Iris pigment epithelial cell (primary cell): ENCODE data around the gene KCNMA1.

Source experiments
- DNase-seq: peaks from one replicate; pipeline ENCODE4 v3.0.0-alpha.2; 2011; ENCODE audit warnings: low read depth

KCNMA1 gene

DNA sequence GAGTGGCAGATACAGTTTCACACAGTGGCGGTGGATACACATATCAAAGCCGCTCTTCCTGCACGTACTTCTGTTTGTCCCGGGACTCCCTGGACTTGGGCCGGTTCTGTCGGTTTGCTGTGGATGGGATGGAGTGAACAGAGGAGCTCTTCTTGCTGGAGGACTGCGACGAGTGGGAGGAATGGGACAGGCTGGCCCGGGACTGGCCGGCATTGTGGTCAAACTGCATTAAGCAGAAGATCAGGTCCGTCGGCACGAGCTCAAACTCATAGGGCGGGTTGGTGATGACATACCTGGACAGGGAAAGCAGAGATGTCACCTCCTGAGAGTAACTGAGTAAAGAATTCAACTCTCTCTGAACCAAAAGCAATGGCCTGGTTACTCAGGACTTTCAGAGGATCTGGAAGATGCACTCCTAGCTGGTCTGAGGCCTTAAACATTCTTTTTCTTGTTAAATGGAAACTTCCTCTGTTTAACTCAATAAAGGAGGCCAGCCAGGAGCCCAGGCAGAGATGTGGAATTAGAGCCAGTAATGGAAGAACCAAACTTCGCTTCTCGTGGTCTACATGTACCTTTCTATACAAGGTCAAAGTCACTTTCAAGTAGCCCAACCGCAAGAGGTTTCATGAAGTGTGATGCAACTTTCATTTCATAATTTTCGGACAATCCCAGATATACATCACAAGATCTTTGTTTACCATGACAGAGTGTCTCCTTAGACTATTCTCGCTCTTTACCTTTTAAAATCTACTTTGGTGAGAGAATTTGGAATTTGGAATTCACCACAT lies 750.2 kb downstream of the KCNMA1 start:
- no peak for DNase-seq

DNA sequence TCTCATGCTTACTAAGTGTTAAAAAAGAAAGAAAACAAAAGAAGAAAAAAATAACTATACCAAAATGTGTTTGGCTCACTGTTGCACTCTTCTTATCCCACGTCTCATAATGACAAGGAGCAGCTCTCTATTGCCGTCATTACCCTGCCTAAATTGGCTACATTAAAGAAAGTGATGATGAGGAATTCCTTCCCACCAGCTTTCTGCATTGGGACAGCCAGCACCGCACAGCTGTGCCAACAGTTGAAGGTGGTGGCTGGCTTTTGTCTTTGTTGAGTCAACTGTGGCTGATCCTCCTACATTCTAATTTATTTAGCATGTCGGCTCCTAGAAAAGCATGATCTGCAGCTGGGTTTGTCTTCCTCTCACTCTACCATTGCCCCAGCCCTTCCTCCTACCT lies 751.8 kb downstream of the KCNMA1 start:
- DNase-seq, result no peak

DNA sequence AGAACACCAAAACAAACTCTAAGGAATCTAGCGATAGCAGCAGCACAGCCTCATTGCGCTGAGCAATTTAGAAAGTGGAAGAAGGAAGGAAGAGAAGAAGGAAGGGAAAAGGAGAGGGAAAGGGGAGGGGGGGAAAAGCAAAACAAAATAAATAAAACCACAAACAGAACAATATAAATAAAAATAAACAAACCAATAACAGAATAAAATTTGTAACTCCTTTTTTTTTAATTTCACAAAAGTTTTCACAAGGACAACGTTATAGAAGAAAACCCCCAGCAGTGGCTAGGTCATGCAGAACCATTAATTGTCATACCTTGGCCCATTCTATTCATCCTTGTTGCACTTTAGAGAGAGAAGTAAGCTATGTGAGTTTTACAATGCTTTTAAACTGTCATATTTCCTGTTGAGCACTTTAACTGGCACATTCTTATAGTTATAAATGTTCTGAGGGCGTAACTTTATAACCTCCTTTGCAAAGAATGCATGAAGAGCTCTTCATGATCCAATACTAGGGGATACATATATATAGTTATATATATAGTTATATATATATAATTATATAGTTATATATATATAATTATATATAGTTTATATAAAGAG lies 752.8 kb downstream of the KCNMA1 start:
- no peak for DNase-seq

DNA sequence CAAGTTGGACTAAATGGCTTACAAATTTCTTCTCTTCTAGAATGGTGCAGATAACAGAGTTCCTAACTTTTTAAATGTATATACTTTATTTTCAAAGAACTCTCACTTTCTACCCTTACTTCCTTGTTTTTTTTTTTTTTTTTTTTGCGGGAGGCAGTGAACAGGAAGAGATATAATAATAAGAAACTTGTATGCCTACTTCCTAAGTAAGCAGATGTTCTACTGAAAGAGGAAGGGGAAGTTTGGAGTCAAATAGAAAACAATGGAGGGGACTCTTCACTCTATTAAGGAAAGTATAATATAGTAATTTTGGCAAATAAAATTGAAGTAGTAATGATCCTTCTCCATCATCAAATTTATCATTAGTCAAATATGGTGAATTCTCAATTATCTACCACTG lies 754.0 kb downstream of the KCNMA1 start:
- DNase-seq, result no peak

DNA sequence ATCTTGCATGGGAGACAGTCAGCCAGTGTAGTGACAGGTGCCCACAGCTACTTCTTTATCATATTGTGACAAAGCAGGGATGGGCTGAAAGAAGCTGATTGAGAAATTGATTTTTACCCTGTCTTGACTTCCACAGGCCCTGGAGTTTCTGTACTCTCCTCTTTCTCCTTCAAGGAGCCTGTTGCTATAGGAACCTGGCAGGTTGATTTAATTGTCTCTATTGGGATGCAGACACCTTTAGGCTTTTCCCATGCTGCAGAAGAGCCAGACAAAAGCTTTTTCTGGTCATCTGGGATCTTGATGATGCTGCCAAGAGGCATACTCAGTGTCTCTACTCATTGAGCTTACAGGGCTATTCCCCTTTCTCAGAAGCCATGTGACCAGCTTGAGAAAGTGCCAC lies 754.8 kb downstream of the KCNMA1 start:
- DNase-seq, result no peak

DNA sequence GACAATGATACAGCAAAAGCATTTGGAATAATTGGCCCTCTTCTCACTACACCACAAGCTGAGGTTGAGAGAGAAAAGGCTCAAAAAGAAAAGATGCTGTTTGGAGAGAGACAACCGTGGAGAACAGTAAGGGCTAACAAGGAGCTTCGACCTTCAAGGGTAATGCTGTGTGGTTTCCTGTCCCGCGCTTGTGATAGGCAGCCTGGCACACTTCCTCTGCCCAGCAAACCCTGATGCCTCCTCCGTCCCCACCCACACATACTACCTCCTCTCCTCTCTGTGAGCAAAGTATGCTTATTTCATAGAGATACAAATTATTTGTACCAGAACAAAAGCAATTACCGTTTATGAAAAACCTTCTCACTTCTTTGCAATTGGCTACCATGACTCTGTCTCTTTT lies 755.4 kb downstream of the KCNMA1 start:
- DNase-seq, result no peak

DNA sequence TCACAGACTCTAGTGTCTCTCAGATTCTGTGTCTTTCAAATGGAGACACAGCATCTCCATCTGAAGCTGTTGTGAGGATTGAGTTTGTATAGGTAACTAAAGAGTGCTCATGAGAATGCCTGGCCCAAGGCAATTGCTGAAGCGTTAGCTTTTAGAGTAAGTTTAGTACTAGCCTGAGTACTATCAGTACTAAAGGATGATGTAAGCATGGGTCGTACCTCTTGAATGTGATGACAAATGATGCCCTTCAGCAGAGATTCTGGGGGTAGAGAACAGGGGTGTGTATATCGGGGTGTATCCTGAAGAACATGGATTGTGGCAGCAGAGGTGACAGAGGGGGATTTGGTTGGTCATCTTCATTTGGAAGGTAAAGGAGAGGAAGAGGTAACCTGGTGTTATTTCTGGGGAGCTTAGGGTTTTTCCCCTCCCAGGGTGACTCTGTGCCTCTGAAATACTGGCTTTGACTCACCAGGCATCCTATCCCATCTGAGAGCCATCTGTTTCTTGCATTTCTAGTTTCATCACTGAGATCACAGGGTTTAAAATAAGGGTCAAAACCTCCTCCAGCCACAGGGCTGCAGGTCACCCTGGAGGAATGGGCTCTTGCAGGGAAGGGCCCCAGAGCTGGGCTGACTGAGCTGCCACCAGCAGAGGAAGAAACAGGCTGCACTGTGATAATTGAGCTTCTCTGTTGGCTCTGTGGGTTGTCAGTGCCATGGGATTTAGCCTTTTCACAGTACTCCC lies 756.0 kb downstream of the KCNMA1 start:
- no peak for DNase-seq

DNA sequence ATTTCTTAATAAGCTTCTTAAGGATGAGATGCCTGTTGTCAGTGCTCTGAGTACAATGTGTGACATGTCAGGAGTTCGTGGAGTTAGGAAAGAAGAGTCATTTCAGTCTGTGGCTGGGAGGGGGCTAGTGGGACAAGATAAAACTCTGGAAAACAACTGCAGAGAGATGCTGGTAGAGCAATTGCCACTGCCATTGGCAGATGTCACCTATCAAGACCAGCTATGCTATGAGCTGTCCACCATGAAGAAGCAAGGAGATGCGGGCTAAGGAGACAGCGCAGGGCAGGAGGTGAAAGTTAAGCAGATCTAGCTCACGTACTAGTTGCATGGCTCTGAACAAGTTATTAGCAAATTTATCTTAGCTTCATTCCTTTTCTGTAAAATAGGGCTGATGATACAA lies 756.7 kb downstream of the KCNMA1 start:
- DNase-seq, result no peak

DNA sequence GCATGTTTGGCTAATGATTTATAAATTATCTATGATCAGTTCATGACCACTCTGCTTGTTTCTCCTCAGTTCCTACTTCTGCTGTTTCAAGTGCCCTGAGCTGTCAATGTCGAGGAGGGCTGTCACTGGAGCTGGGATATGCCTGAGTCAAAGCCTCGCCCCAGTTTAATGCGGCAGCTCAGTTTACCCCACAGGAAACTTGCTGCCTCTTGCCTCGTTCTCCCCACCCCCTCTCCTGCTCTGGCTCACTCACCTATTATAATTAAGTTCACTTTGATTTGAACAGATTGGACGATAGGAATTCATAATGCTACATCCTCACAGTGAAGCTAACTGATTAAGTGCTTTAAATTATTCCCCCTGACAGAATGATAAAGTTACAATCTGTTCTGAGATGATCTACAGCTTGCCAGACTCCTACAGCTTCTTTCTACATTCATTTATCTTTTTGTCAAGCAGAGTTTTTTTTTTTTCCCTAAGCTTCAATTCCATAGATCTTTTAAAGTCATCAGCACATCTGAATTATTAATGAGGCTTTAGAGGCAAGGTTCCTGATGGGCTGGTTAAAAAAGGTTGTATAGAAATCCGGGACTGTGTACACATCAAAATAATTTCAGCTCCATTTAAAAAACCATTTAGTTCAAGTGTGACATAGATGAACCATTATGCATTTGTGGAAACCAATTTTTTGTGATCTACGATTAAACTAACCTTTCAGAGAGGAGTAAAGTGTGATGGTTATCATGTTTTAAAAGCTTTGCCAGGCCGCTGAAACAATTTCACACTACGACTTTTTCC lies 758.3 kb downstream of the KCNMA1 start:
- no peak for DNase-seq

DNA sequence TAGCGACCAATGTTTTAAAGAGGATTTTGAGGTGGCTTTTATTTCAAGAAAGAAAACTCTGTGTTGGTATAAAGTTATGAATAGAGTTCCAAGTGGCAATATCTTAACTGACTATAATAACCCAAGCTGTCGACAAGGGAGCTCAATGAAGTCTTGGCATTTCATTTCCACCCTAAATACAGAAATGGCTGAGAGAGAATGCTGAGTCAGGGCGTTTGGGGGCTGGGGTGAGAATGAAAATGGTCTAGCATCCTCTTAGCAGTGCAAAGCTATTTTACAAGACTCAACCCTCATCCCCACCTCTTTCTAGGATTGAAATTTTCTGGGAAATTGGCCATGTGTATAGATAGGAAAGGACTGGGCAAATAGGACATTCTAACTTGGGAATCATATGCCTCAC lies 759.1 kb downstream of the KCNMA1 start:
- DNase-seq, result no peak

DNA sequence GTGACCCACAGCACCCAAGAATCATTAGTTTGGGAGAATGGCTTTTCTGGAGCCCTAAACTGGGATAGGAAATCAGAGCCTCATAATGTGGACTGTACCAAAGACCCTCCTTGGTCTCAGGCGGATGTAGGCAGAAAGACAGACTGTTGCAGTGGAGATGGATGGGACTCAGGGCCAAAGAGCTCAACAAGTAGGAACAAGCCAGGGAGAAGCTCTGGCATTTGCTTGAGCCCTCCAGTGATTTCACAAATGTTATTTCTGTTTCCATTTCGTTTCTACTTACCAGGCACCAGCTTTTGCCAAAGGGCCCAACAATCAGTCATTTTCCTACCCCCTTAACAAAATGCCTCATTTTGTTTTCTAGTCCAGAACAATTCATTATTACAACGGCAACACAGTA lies 762.7 kb downstream of the KCNMA1 start:
- DNase-seq, result no peak

DNA sequence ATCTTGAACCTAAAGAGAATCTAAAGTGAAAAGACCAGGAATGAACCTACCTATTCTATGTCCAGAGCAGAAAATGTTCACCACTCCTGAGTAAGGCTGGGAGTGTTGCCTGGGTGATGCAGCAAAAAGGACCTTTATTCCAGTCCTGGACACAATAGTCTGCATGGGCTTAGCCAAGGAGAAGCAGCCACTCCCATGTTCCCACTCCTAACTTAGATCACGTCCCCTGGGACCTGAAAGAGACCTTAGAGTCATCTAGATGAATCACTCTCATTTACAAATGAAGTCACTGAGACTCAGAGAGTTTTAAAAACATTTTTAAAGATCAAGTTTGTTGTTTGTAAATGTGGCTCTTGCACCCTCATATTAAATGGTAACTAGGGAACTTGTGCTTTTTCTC lies 763.4 kb downstream of the KCNMA1 start:
- no peak for DNase-seq

DNA sequence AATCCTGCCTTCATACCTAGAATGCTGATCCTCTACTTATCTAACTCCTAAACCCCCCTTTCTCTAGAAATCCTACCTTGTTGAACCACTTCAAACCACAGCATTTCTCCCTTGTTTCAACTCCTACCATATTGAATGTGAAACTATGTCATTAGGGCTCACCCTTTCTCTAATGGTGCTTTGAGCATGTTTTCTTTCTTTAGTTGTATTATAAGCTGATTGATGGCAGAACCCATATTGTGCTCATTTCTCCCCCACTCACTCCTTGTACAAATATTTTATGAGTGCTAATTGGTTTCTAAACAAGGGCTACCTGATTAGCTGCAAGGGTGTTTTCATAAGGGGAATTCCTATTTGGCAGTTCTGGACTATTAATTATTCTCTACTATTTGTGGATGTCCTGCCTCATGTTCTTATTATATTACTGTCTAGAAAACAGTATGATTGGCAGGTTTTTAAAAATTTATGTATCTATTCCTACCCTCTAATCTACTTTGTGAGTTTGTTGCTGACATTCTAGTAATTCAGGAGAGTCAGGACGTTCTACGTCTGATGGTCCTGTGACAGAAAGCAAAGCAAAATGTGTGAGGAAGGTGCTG lies 765.8 kb downstream of the KCNMA1 start:
- DNase-seq, result no peak

DNA sequence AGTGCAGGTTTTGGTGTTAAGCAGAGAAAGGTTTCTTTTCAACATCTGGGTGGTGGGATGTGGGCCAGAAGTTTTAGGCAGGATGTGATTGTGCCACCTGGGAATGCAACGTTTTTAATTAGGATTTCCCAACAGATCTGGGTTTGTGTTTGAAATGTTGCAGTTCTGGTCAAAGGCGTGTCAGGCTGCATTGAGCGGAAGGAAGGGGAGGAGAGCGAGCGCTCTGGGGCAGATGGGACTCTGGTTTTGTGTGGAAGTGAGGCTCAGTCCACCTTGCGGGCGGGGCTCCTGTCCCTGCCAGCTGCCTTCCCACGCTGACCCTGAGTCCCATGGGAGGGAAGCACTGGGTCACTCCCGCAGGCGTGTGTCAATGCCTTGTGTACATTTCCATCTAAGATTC lies 767.7 kb downstream of the KCNMA1 start:
- no peak for DNase-seq

DNA sequence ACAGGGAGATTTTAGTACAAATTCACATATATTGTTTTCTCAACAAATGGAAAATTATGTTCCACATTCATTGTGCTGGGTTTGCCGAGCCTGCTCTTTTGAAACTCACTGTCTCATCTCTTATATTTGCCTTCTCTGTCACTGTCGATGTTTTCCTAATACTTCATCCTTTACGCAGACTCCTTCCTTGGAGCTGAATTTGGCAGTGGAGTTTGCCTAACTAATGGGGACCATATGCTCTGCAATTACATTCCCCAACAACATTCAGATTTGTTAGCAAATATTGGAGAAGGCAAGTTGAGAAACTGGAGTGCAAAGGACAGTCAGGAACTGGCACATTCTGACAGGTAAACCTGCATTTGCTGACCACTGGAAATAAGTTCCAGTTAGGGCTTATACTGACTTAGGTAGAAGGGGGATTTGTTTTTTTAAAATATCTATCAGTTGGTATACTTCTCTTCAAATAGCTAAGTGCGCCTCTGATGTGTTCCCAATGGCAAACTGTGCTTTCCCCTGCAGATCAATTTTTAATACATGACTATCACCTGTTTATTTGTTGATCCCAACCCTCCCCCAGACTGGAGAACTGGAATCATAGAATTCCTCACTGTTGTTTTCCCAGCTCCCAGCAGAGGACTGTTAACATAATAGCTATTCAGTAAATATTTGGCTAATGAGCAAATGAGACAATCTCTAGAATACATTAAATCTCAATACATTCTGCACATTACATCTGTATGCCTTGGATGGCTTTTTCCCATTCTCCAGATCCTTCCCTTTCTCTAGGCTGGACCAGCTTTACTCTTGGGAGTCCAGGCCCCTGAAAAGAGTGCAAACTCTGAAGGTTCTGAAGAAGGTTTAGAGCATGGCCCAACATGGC lies 769.3 kb downstream of the KCNMA1 start:
- DNase-seq, result no peak

DNA sequence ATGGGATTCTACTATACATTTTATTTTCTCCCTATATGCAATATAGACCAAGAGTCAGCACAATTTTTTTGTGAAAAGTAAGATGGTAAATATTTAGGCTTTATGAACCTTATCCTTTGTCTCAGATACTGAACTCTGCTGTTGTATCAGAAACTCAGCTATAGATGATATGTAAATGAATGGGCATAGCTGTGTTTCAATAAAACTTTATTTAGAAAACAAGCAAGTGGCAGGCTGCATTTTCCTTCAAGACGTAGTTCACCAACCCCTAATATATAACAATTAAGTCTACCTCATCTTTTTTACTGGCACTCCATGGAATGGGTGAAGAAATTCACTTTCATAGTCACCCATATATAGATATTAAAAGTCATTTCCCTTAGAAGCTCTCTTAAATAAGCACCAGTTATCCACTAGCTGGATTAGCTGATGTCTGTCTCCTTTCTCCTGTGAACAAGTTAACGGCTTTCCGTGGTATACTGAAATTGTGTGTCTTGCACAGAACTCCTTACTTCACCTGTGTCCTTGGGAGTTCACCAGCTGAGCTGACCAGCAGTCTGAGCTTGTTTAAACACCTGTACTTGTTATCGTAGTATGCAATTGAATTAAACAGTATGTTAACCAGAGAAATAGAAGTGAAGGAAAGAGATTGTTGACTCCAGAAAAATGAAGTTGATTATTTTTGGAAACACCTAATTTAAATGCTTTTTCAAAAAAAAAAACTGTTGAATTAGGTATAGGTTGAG lies 770.6 kb downstream of the KCNMA1 start:
- no peak for DNase-seq

DNA sequence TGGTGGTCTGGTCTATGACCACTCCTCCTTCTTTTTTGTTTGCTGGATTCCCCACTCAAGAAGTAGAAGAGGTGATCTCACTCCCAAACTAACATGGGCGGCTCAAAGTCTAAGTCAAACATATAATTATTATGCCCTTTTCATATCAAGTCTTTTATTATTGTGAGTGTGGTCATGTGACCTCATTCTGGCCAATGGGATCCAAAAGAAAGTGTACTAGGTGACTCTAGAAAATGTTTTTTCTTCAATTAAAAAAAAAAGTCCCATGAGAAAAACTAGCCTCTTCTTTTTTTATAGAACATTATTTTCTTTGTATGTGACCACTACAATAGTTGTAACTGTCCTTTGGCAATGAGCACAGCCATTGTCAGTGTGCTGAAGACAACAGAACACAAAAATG lies 772.7 kb downstream of the KCNMA1 start:
- no peak for DNase-seq

DNA sequence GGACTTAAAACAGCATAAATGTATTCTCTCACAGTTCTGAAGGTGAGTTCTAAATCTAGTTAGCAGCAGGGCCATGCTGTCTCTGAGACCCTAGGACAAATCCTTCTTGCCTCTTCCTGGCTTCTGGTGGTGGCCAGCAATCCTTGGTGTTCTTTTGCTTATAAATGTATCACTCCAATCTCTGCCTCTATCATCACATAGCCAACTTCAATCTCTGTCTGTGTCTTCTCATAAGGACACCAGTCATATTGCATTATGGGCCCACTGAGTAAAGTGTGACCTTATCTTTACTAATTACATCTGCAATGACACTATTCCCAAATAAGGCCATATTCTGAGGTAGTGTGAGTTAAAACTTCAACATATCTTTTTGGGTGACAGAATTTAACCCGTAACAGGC lies 778.9 kb downstream of the KCNMA1 start:
- no peak for DNase-seq

DNA sequence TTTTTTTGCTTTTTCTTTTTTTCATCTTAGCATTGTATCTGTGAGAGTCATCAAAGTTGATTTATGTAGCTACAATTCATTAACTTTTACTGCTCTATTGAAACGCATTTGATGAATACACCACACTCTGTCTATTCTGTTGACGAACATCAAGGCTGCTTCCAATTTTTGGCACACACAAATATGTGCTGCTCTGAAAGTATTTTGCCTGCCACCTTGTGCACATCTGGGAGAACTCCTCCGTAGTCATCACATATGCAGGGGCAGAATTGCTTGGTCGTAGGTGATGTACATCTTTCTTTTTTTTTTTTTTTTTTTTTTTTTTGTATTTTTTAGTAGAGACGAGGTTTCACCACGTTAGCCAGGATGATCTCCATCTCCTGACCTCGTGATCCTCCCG lies 796.8 kb downstream of the KCNMA1 start:
- no peak for DNase-seq

DNA sequence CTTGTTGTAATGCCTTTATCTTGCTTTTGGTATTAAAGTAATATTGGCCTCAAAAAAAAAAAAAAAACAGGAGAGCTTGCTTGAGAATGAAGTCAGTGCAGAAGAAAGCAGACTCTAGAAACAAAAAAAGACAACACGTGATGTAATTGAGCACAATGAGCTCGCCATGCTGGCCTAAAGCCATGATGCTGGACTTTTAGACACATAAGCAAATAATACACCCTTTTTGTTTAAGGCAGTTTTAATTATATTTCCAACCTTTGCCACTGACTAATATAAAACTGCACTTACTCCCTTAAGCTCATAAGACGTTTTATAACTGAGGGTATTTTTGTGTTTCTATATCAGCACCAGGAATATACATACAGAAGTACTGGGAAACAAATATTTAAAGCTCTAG lies 798.3 kb downstream of the KCNMA1 start:
- no peak for DNase-seq
